GM13977 (cell line): ENCODE measurements around the gene SNX20.

Experiments
- DNase-seq: peaks from one replicate; pipeline ENCODE4 v3.0.0; 2012; ENCODE audit warnings: low spot score
- in situ Hi-C: fragments of 300-500 bp; cut with MboI; formaldehyde crosslinking; loops from one replicate; pipeline ENCODE4 v1.12.0; 2022; ENCODE audit warnings: low sequenced_read_pairs, low pct_unique_long_range_greater_than_20kb, mixed read lengths, inconsistent platforms; ENCODE audit not compliant: unreplicated experiment
- TF ChIP-seq, protein P1 (sequence below): IDR thresholded peaks from 2 replicates; pipeline ENCODE4 v1.5.1; 2012; ENCODE audit warnings: mild to moderate bottlenecking, control low read depth; ENCODE audit not compliant: insufficient read depth; ENCODE audit errors: extremely low read depth, missing control alignments

The SNX20 gene

GRCh38 chr16:50677351-50677750, 3.8 kb downstream of the SNX20 start:
- DNase-seq: no peak

GRCh38 chr16:50676684-50677225, 4.4 kb downstream of the SNX20 start:
- DNase-seq: no peak

More at GRCh38 chr16:50677351-50677750, 3.8 kb downstream of the SNX20 start:
- TF ChIP-seq, protein P1, sequence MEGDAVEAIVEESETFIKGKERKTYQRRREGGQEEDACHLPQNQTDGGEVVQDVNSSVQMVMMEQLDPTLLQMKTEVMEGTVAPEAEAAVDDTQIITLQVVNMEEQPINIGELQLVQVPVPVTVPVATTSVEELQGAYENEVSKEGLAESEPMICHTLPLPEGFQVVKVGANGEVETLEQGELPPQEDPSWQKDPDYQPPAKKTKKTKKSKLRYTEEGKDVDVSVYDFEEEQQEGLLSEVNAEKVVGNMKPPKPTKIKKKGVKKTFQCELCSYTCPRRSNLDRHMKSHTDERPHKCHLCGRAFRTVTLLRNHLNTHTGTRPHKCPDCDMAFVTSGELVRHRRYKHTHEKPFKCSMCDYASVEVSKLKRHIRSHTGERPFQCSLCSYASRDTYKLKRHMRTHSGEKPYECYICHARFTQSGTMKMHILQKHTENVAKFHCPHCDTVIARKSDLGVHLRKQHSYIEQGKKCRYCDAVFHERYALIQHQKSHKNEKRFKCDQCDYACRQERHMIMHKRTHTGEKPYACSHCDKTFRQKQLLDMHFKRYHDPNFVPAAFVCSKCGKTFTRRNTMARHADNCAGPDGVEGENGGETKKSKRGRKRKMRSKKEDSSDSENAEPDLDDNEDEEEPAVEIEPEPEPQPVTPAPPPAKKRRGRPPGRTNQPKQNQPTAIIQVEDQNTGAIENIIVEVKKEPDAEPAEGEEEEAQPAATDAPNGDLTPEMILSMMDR: peak; percentile 56
- in situ Hi-C loops: loop anchor here (10.0 kb wide), 1 partner anchor 67 kb away; the partner anchor contains the start of gene CYLD

GRCh38 chr16:50675686-50676610, 5.2 kb downstream of the SNX20 start:
- no peak for DNase-seq
- TF ChIP-seq, protein P1: no peak
- in situ Hi-C loops: loop anchor here (10.0 kb wide), 1 partner anchor 69 kb away; the partner anchor contains the start of gene CYLD

More at GRCh38 chr16:50676684-50677225, 4.4 kb downstream of the SNX20 start:
- in situ Hi-C loops: loop anchor here (10.0 kb wide), 1 partner anchor 68 kb away; the partner anchor contains the start of gene CYLD
- TF ChIP-seq, protein P1: no peak

GRCh38 chr16:50674831-50675230, 6.3 kb downstream of the SNX20 start:
- in situ Hi-C loops: loop anchor here (10.0 kb wide), 1 partner anchor 70 kb away; the partner anchor contains the start of gene CYLD
- TF ChIP-seq, protein P1: no peak
- DNase-seq: no peak

DNA sequence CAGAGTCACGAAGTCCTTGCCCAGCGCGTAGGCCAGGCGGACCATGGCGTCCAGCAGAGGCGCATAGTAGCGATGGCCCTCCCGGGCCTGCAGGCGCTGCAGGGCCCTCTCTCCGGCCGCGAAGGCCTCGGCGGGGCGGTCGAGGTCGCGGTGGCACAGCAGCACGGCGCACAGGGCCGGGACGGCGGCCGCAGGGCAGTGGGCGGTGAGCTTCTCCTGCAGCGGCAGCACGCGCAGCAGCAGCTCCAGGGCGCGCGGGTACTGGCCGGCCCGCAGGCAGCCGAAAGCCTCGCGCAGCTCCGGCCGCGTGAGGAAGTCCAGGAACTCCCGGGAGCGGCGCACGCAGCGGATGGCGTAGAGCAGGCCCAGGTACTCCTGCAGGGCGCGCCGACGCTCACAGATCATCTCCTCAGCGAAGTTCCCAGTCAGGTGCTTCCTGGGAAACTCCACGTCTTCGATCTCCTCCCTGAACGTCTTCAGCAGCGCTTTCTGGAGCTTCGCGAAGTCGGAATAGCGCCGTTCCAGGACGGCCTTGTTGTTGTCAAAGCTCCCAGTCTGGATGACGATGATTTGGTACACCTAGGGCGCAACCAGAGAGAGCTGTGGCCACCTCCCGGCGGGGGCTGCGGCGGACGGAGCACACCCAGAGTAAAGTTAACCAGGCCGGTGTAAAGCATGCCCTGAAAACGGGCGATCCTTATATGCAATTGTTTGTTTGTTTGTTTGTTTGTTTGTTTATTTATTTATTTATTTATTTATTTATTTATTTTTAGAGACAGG, 7.4 kb downstream of the SNX20 start:
- DNase-seq: no peak
- in situ Hi-C loops: loop anchor here (10.0 kb wide), 1 partner anchor 71 kb away; the partner anchor contains the start of gene CYLD

More for the DNA sequence above, 7.4 kb downstream of the SNX20 start:
- TF ChIP-seq, protein P1: no peak
